B cell (primary cell): ENCODE results near the gene CACNA2D3. TPM values are rescaled to one million over a fixed set of nuclear protein-coding genes. Genes with fewer than 3 reads are reported as not detected.

Experiments
- ATAC-seq: fragments of 200-7000 bp; cut with Tn5 transposase; one replicate; pipeline ENCODE4 v1.10.0; 2021; ENCODE audit warnings: low read depth, mild to moderate bottlenecking, moderate number of reproducible peaks, moderate library complexity
- CTCF ChIA-PET: fragments of 350-600 bp; sonication (Branson Sonifier 250); formaldehyde crosslinking; loops from one replicate; lab custom pipeline; 2021; ENCODE audit warnings: antibody characterized with exemption, inconsistent platforms; lab: Charles Lee
- POLR2A ChIA-PET: fragments of 350-600 bp; sonication (Branson Sonifier 250); formaldehyde crosslinking; loops from one replicate; lab custom pipeline; 2021; ENCODE audit warnings: antibody characterized with exemption; lab: Charles Lee
- DNase-seq: peaks from one replicate; pipeline ENCODE4 v3.0.0; 2013
- H2AFZ ChIP-seq: 2 replicates; pipeline ENCODE4 v1.6.1; 2012; ENCODE audit warnings: mild to moderate bottlenecking, low read depth, low read length; ENCODE audit not compliant: insufficient read depth, poor library complexity, severe bottlenecking
- H3K27ac ChIP-seq, 2 donors: 1 replicate in 1 of 2; 2 replicates in 1 of 2; pipeline ENCODE4 v1.5.1; 2012 to 2013; ENCODE audit warnings: low read length in 2 of 2, mild to moderate bottlenecking in 2 of 2, moderate library complexity in 1 of 2
- H3K27me3 ChIP-seq, 4 experiments: fragments of 200-600 bp in 1 of 4; sonication (generic) in 1 of 4; replicated peaks in 1 of 4; 1 replicate in 2 of 4; 2 replicates in 2 of 4; pipeline versions ENCODE4 v1.6.1 to v1.7.0; 2013 to 2016; ENCODE audit warnings: low read length in 3 of 4, mild to moderate bottlenecking in 2 of 4, mixed read lengths in 1 of 4, moderate library complexity in 1 of 4; ENCODE audit not compliant: insufficient read depth in 4 of 4, control insufficient read depth in 3 of 4; ENCODE audit errors: control extremely low read depth in 1 of 4
- H3K36me3 ChIP-seq, 2 experiments: replicated peaks in 1 of 2; 1 replicate in 1 of 2; 2 replicates in 1 of 2; pipeline versions ENCODE4 v1.6.1 to v1.7.1; 2013; ENCODE audit warnings: low read length in 1 of 2; ENCODE audit not compliant: insufficient read depth in 2 of 2, control insufficient read depth in 1 of 2; ENCODE audit errors: control extremely low read depth in 1 of 2, extremely low read depth in 1 of 2
- H3K4me1 ChIP-seq, 2 donors: fragments of 200-600 bp in 1 of 2; sonication (generic) in 1 of 2; 1 replicate in 1 of 2; 2 replicates in 1 of 2; pipeline versions ENCODE4 v1.5.1 to v1.6.1; 2013 to 2017; ENCODE audit warnings: low read length in 2 of 2; ENCODE audit not compliant: control insufficient read depth in 2 of 2, insufficient read depth in 2 of 2
- H3K4me2 ChIP-seq: replicated peaks from 2 replicates; pipeline ENCODE3; 2012; ENCODE audit warnings: mild to moderate bottlenecking, low read depth, low read length; ENCODE audit not compliant: poor library complexity, severe bottlenecking
- H3K4me3 ChIP-seq, 5 experiments: fragments of 200-600 bp in 1 of 5; sonication (generic) in 1 of 5; 1 replicate in 3 of 5; 2 replicates in 2 of 5; pipeline versions ENCODE4 v1.5.1 to v1.7.0; 2011 to 2016; ENCODE audit warnings: low read length in 4 of 5, mild to moderate bottlenecking in 4 of 5, low read depth in 2 of 5, control low read depth in 1 of 5, moderate library complexity in 1 of 5; ENCODE audit not compliant: insufficient read depth in 1 of 5; ENCODE audit errors: control extremely low read depth in 1 of 5, extremely low read depth in 1 of 5
- H3K79me2 ChIP-seq: fragments of 200-600 bp; sonication (generic); one replicate; pipeline ENCODE4 v1.6.0; 2016; ENCODE audit warnings: low read length; ENCODE audit not compliant: control insufficient read depth, insufficient read depth
- H3K9ac ChIP-seq: fragments of 200-600 bp; sonication (generic); 2 replicates; pipeline ENCODE4 v1.6.1; 2017; ENCODE audit warnings: mild to moderate bottlenecking, low read length, moderate library complexity
- H3K9me3 ChIP-seq, 3 donors: one replicate each; pipeline versions ENCODE4 v1.6.1 to v1.7.1; 2013; ENCODE audit warnings: low read length in 2 of 3; ENCODE audit not compliant: control insufficient read depth in 2 of 3, insufficient read depth in 1 of 3; ENCODE audit errors: control extremely low read depth in 1 of 3
- H4K20me1 ChIP-seq: 2 replicates; pipeline ENCODE4 v1.6.0; 2012; ENCODE audit warnings: mild to moderate bottlenecking, low read length; ENCODE audit not compliant: insufficient read depth, control insufficient read depth, poor library complexity, severe bottlenecking
- H3K27ac Mint-ChIP-seq: one replicate; pipeline ENCODE4 v1.8.0; 2021; ENCODE audit warnings: mixed read lengths
- H3K27me3 Mint-ChIP-seq: one replicate; pipeline ENCODE4 v1.8.0; 2021; ENCODE audit warnings: mixed read lengths
- H3K4me1 Mint-ChIP-seq: one replicate; pipeline ENCODE4 v1.8.0; 2021; ENCODE audit warnings: mixed read lengths
- H3K4me3 Mint-ChIP-seq: one replicate; pipeline ENCODE4 v1.8.0; 2021; ENCODE audit warnings: mixed read lengths
- H3K9me3 Mint-ChIP-seq: one replicate; pipeline ENCODE4 v1.8.0; 2022; ENCODE audit warnings: mixed read lengths; ENCODE audit not compliant: insufficient read depth
- EZH2 ChIP-seq: IDR thresholded peaks from 2 replicates; pipeline ENCODE4 v1.6.1; 2012; ENCODE audit warnings: borderline replicate concordance, low read depth, mild to moderate bottlenecking, moderate library complexity, low read length; ENCODE audit not compliant: insufficient read depth, poor library complexity, severe bottlenecking
- WGBS: methylation state at CpG from one replicate; pipeline ENCODE4 v1.1.5; 2013; ENCODE audit warnings: missing lambda C conversion rate; ENCODE audit not compliant: insufficient coverage; 5-methylcytosine and 5-hydroxymethylcytosine counted together
- intact Hi-C: fragments of 100-400 bp; cut with micrococcal nuclease; formaldehyde crosslinking; loops from one replicate; pipeline ENCODE4 v1.10.0; 2022
- polyA plus RNA-seq: library from polyadenylated mRNA; depleted of rRNA; stranded (reverse); fragments of >200 nt; gene quantifications from 2 replicates; pipeline ENCODE4 v1.2.3, GENCODE V29; 2012
- total RNA-seq, 2 donors: library from RNA; stranded (reverse); fragments of 120-200 nt in 1 of 2; gene quantifications; 1 replicate in 1 of 2; 2 replicates in 1 of 2; pipeline versions ENCODE4 v1.2.3 to v1.2.4, GENCODE V29; 2013 to 2022
- TF ChIP-seq, protein P1 (sequence below): fragments of 200-600 bp; IDR thresholded peaks from one replicate; pipeline ENCODE4 v1.8.0; 2022; ENCODE audit warnings: antibody characterized with exemption, mild to moderate bottlenecking

Gene CACNA2D3
- total and polyA plus RNA-seq, 2 donors (not counting 1 experiment from before 2014, with no cell fraction given): not detected

DNA sequence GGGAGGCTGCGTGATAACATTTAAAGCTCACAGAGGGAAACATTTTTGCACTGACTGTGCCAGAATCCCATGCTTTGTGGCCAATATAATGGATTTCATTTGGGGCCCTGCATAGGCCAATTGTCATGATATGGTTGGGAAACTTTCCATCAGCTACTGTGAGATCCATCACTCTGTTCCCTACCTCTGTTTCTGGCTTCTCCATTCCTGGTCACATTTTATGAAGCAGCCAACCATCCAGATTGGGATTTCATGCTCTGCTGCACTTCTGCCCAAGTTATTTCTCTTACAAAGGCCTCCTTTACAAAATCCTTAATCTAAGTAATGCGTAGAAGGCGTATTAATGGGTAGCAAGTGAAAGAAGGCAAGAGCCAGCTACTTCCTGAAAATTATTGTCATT is 584.4 kb downstream of the CACNA2D3 start:
- no peak for ATAC-seq

DNA sequence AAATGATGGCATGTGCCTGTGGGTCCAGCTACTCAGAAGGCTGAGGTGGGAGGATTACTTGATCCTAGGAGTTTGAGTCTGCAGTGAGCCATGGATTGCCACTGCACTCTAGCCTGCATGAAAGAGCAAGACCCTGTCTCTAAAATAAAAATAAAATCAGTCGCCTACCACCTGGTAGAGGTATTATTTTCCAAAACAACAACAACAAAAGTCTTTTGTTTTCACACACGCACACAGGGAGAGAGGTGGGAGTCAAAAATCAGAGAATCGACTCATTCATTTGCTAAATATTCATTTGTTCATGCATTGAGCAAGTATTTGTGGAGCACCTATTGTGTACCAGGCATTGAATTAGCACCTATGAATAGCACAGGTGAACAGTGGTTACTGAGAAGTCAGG is 587.4 kb downstream of the CACNA2D3 start:
- no peak overlapping the region for H3K27ac ChIP-seq
- CTCF ChIA-PET: no interaction called here
- Mint-ChIP-seq H3K27ac (no peak overlapping the region), H3K4me3 (no peak overlapping the region), H3K9me3 (peaks cover 3% of the 10 kb centered on the region), H3K4me1 (no peaks in the 10 kb centered on the region), H3K27me3 (no peaks in the 10 kb centered on the region)
- H3K79me2 ChIP-seq: no peaks in the 10 kb centered on the region
- WGBS: no CpG with 5 or more reads among the region's 3 CpGs
- TF ChIP-seq, protein P1, sequence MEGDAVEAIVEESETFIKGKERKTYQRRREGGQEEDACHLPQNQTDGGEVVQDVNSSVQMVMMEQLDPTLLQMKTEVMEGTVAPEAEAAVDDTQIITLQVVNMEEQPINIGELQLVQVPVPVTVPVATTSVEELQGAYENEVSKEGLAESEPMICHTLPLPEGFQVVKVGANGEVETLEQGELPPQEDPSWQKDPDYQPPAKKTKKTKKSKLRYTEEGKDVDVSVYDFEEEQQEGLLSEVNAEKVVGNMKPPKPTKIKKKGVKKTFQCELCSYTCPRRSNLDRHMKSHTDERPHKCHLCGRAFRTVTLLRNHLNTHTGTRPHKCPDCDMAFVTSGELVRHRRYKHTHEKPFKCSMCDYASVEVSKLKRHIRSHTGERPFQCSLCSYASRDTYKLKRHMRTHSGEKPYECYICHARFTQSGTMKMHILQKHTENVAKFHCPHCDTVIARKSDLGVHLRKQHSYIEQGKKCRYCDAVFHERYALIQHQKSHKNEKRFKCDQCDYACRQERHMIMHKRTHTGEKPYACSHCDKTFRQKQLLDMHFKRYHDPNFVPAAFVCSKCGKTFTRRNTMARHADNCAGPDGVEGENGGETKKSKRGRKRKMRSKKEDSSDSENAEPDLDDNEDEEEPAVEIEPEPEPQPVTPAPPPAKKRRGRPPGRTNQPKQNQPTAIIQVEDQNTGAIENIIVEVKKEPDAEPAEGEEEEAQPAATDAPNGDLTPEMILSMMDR: no peak
- no peak for TF ChIP-seq EZH2
- H3K4me1 ChIP-seq: no peaks in the 10 kb centered on the region
- no peak overlapping the region for H2AFZ ChIP-seq
- H3K27me3 ChIP-seq: no peaks in the 10 kb centered on the region
- no peaks in the 10 kb centered on the region for H3K9me3 ChIP-seq
- ATAC-seq (no peak), DNase-seq (no peak)
- no peak overlapping the region for H3K9ac ChIP-seq
- intact Hi-C loops: no loop called here
- H3K4me3 ChIP-seq: no peak overlapping the region
- no peak overlapping the region for H3K4me2 ChIP-seq
- H3K36me3 ChIP-seq: no peaks in the 10 kb centered on the region
- POLR2A ChIA-PET: no interaction called here
- H4K20me1 ChIP-seq: no peaks in the 10 kb centered on the region

More for the DNA sequence above, 584.4 kb downstream of the CACNA2D3 start:
- no peaks in the 10 kb centered on the region for H3K27me3 ChIP-seq
- Mint-ChIP-seq H3K4me3 (no peak overlapping the region), H3K27ac (no peak overlapping the region), H3K27me3 (no peaks in the 10 kb centered on the region), H3K4me1 (no peaks in the 10 kb centered on the region), H3K9me3 (no peaks in the 10 kb centered on the region)
- no peak overlapping the region for H3K4me2 ChIP-seq
- TF ChIP-seq EZH2: no peak
- TF ChIP-seq, protein P1: no peak
- no peak overlapping the region for H3K27ac ChIP-seq
- ChIA-PET POLR2A (no interaction called here), CTCF (no interaction called here)
- H3K36me3 ChIP-seq: no peaks in the 10 kb centered on the region
- DNase-seq: no peak
- H3K79me2 ChIP-seq: no peaks in the 10 kb centered on the region
- intact Hi-C loops: no loop called here
- 100% methylated on average over 1 of the region's 3 CpGs for WGBS
- H4K20me1 ChIP-seq: no peaks in the 10 kb centered on the region
- no peak overlapping the region for H2AFZ ChIP-seq
- H3K9ac ChIP-seq: no peak overlapping the region
- H3K4me3 ChIP-seq: no peak overlapping the region
- no peaks in the 10 kb centered on the region for H3K9me3 ChIP-seq
- H3K4me1 ChIP-seq: no peaks in the 10 kb centered on the region
